H1 (cell line): ENCODE measurements around the gene USP53. TPM values are rescaled to one million over a fixed set of nuclear protein-coding genes. Genes with fewer than 3 reads are reported as not detected.

Source experiments
- CREB1 ChIP-seq: IDR thresholded peaks from 2 replicates; pipeline ENCODE4 v1.6.1; 2012; ENCODE audit warnings: inconsistent platforms
- PHF8 ChIP-seq: fragments of 200-600 bp; sonication (generic); conservative IDR thresholded peaks from 2 replicates; pipeline ENCODE4 v1.7.1; 2012; ENCODE audit warnings: low read depth, mild to moderate bottlenecking, inconsistent platforms, low read length, moderate library complexity
- SIN3A ChIP-seq, 2 experiments: IDR thresholded peaks in 1 of 2; conservative IDR thresholded peaks in 1 of 2; 2 replicates each; pipeline ENCODE4 v1.6.1; 2011 to 2012; ENCODE audit warnings: low read length in 2 of 2, improper control_type of control experiment in 1 of 2, low read depth in 1 of 2, mild to moderate bottlenecking in 1 of 2
- polyA plus RNA-seq, 7 experiments: library from polyadenylated mRNA; depleted of rRNA in 3 of 7; stranded (reverse) in 5 of 7; unstranded in 2 of 7; fragments of >200 nt in 5 of 7; fragments of 200-250 nt in 2 of 7; gene quantifications; 1 replicate in 5 of 7; 2 replicates in 1 of 7; 4 replicates in 1 of 7; pipeline versions ENCODE4 v1.2.1 to v1.2.3, GENCODE V29; 2011 to 2013; ENCODE audit warnings: missing spikeins in 2 of 7, mixed read lengths in 2 of 7
- total RNA-seq: library from RNA; stranded (reverse); fragmentation: NEBNext Ultra II Directional; extraction: Animal tissue kit (Norgen Biotek cat#: 25700); gene quantifications from 2 replicates; pipeline ENCODE4 v1.2.1, GENCODE V29; 2021

Gene USP53
- total and polyA plus RNA-seq, 2 of the 8 experiments (the other 6 are each of a cell fraction or from before 2014, with no cell fraction given): 2.9 to 14.9 TPM

GRCh38 chr4:119209077-119209476, 3.4 kb upstream of the USP53 start (continued):
- TF ChIP-seq CREB1: no peak
- TF ChIP-seq SIN3A (conservative IDR thresholded peaks at IDR 0.05 in 1 of 2, IDR thresholded peaks at IDR 0.05 in 1 of 2; ENCODE audit: low read depth in 1 of 2, low read length in 2 of 2): no peak
- TF ChIP-seq PHF8: no peak
